Measurements from ENCODE around the gene RAX2. TPM values are rescaled to one million over a fixed set of nuclear protein-coding genes. Genes with fewer than 3 reads are reported as not detected.

RAX2 gene
- total RNA-seq, 8 experiments from 2014 or later: 0.05 to 1.00 (median 0.21) TPM; not detected in 1

DNA sequence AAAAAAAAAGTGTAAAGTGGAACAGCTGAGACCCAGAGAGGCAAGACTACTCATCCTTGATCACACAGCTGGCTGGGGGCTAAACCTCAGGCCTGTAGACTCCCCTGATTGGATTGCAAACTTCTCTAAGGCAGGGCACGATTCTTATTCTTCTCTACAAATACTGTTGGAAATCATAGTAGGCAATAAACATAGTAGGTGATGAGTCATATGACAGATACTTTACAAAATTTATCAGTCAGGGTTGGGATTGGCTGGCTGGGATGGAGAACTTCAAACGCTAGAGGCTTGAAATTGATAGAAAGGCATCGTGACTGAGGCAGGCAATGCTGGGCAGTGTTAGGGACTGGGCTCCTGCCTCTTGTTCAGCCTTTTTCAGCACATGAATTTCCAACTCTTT lies 20.1 kb upstream of the RAX2 start:
- WGBS, 10 experiments: 0 to 90% (median 37%) methylated on average over 1 to 2 of the region's 3 CpGs; no CpG with 5 or more reads in 2 of the 10 experiments
- no peaks in the 10 kb centered on the region for H3K4me1 ChIP-seq (replicated peaks in 1 of 2)
- ATAC-seq (replicated peaks in 6 of 8): no peak
- no peak overlapping the region for H3K4me3 ChIP-seq
- H3K27ac ChIP-seq: no peak overlapping the region
- in situ Hi-C loops (cut with MboI; ENCODE audit: low pct_unique_long_range_greater_than_20kb in 2 of 9, low sequenced_read_pairs in 9 of 9, unreplicated experiment in 9 of 9): no loop called here

GRCh38 chr19:3790941-3791340 lies 18.9 kb upstream of the RAX2 start:
- no peak overlapping the region for H3K27ac ChIP-seq
- in situ Hi-C loops (cut with MboI; ENCODE audit: low pct_unique_long_range_greater_than_20kb in 2 of 9, low sequenced_read_pairs in 9 of 9, unreplicated experiment in 9 of 9): no loop called here
- no peak overlapping the region for H3K4me3 ChIP-seq
- ATAC-seq (replicated peaks in 6 of 8): no peak
- WGBS, 10 experiments: 20 to 100% (median 74%) methylated on average over 1 to 6 of the region's 7 CpGs; no CpG with 5 or more reads in 1 of the 10 experiments
- no peaks in the 10 kb centered on the region for H3K4me1 ChIP-seq (replicated peaks in 1 of 2)

- Histone ChIP-seq H3K27ac (no peak overlapping the region), H3K4me1 (replicated peaks in 1 of 2) (no peaks in the 10 kb centered on the region), H3K4me3 (no peak overlapping the region)
- 41 to 69% (median 53%) methylated on average over 3 to 6 of the region's 6 CpGs; no CpG with 5 or more reads in 6 of the 10 experiments for WGBS, 10 experiments
- no peak for ATAC-seq (replicated peaks in 6 of 8)
- in situ Hi-C loops (cut with MboI; ENCODE audit: low pct_unique_long_range_greater_than_20kb in 2 of 9, low sequenced_read_pairs in 9 of 9, unreplicated experiment in 9 of 9): no loop called here
Observed at GRCh38 chr19:3790209-3790734, 18.2 kb upstream of the RAX2 start.

DNA sequence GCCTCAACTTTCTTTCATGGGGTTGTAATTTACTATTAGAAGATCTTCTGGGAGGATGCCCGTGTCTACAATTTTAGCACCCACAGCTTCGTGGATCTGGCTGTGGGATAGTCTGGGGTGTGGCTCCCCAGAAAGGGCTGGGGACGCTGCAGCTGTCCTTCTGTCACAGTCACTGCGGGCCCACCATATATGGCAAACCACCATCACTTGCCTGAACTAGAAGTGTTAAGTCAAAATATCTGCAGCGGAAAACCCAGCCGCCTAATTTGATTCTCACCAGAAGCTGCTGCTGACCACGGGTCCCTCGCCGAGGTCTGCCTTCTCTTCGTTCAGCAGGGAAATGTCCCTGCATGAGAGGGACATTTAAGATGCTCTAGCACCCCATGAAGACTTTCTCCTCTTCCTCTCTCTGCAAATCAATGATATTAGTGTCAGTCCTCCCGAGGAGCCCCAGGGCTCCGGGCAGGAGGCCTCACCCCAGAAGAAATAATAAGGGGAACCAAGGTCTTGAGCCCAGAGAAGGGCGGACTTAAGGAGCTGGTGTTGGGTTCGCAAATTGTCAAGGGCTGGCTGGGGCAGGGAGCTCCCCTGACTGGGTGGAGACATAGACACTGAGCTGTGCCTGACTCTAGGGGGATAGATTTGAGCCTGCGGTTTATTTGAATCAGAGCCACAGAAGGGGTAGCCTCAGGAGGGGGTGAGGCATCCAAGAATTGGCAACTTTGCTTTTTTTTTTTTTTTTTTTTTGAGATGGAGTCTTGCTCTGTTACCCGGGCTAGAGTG lies 17.2 kb upstream of the RAX2 start:
- 26 to 61% (median 43%) methylated on average over 3 to 11 of the region's 16 CpGs; no CpG with 5 or more reads in 3 of the 10 experiments for WGBS, 10 experiments
- ATAC-seq (replicated peaks in 6 of 8): no peak
- no peaks in the 10 kb centered on the region for H3K4me1 ChIP-seq (replicated peaks in 1 of 2)
- in situ Hi-C loops (cut with MboI; ENCODE audit: low pct_unique_long_range_greater_than_20kb in 2 of 9, low sequenced_read_pairs in 9 of 9, unreplicated experiment in 9 of 9): no loop called here
- no peak overlapping the region for H3K4me3 ChIP-seq
- H3K27ac ChIP-seq: no peak overlapping the region

DNA sequence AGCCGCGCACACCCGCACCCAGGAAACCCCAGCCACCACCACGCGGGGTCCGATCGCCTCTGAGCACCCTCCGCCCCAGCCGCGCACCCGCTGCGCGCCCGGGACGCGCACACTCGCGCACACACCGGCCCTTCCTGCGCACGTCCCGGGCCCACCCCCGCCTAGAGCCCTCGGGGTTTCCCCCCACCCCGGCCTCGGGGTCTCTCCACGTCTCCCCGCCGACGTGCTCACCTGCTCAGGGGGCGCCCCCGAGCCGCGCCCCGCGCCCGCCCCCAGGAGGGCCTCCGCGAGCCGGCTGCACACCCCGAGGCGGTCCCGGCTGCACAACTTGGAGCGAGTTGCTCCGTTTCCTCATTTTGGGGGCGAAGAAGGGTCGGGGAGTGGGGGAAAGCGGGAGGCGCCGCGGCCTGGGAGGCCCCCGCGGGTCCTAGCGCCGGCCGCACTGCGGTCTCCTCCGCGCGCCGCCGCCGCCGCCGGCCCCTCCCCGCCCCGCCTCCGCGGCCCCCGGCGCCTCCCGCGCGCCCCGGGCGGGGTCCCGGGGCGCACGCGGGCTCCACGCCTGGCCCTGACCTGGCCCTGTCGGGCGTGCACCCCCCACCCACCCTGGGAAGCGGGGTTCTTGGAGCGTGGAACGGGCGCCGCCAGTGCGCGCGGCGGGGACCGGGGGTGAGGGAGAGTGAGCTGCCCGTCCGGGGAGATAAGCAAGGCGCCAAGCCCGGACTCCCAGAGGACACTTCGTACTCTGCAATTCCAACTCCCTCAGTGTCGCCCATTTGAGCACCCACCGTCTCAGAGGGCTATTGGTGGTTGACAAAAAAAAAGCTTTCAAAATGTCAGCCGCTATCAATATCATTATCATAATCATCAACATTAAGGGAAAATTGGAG lies 14.2 kb upstream of the RAX2 start, which contains the start of gene MATK:
MATK (minus strand) TSS at position 444 of the 887 bp plus-strand sequence. CDS start 1,246 bp downstream, outside the sequence.
- ATAC-seq (replicated peaks in 6 of 8): peak in 7 of 8 experiments; percentile 41 to 81 (median 58)
- H3K4me1 ChIP-seq (replicated peaks in 1 of 2): no peaks in the 10 kb centered on the region
- H3K27ac ChIP-seq: no peak within 1 kb of the TSS
- in situ Hi-C loops (cut with MboI; ENCODE audit: low pct_unique_long_range_greater_than_20kb in 2 of 9, low sequenced_read_pairs in 9 of 9, unreplicated experiment in 9 of 9): no loop called here
- 67 to 80% (median 80%) methylated on average over 1 to 3 of the region's 101 CpGs; no CpG with 5 or more reads in 7 of the 10 experiments for WGBS, 10 experiments
- H3K4me3 ChIP-seq: peak within 1 kb of the TSS; percentile 44 to 61 (median 51)

GRCh38 chr19:3785451-3785937 lies 13.5 kb upstream of the RAX2 start:
- Histone ChIP-seq H3K4me3 (peak overlapping the region; percentile 44 to 61 (median 51)), H3K4me1 (replicated peaks in 1 of 2) (no peaks in the 10 kb centered on the region), H3K27ac (no peak overlapping the region)
- 0 to 16% methylated on average over 3 to 6 of the region's 47 CpGs; no CpG with 5 or more reads in 8 of the 10 experiments for WGBS, 10 experiments
- ATAC-seq (replicated peaks in 6 of 8): peak in 7 of 8 experiments; percentile 15 to 40 (median 27)
- in situ Hi-C loops (cut with MboI; ENCODE audit: low pct_unique_long_range_greater_than_20kb in 2 of 9, low sequenced_read_pairs in 9 of 9, unreplicated experiment in 9 of 9): no loop called here

- peak in 5 of 8 experiments; percentile 2 to 48 (median 8) for ATAC-seq (replicated peaks in 6 of 8)
- H3K4me3 ChIP-seq: peak overlapping the region in 1 of 5 donors; percentile 51
- in situ Hi-C loops (cut with MboI; ENCODE audit: low pct_unique_long_range_greater_than_20kb in 2 of 9, low sequenced_read_pairs in 9 of 9, unreplicated experiment in 9 of 9): no loop called here
- 33 to 100% methylated on average over 1 of the region's 25 CpGs; no CpG with 5 or more reads in 8 of the 10 experiments for WGBS, 10 experiments
- no peak overlapping the region for H3K27ac ChIP-seq
- no peaks in the 10 kb centered on the region for H3K4me1 ChIP-seq (replicated peaks in 1 of 2)
Observed at GRCh38 chr19:3784607-3785450, 12.8 kb upstream of the RAX2 start.

- Histone ChIP-seq H3K4me1 (replicated peaks in 1 of 2) (no peaks in the 10 kb centered on the region), H3K27ac (peak overlapping the region in 1 of 2 donors; percentile 26), H3K4me3 (peak overlapping the region in 1 of 5 donors; percentile 51)
- peak in 4 of 8 experiments; percentile 21 to 62 (median 50) for ATAC-seq (replicated peaks in 6 of 8)
- 25 to 74% methylated on average over 4 to 7 of the region's 49 CpGs; no CpG with 5 or more reads in 8 of the 10 experiments for WGBS, 10 experiments
- in situ Hi-C loops (cut with MboI; ENCODE audit: low pct_unique_long_range_greater_than_20kb in 2 of 9, low sequenced_read_pairs in 9 of 9, unreplicated experiment in 9 of 9): no loop called here
Observed at GRCh38 chr19:3783660-3784584, 11.9 kb upstream of the RAX2 start.

DNA sequence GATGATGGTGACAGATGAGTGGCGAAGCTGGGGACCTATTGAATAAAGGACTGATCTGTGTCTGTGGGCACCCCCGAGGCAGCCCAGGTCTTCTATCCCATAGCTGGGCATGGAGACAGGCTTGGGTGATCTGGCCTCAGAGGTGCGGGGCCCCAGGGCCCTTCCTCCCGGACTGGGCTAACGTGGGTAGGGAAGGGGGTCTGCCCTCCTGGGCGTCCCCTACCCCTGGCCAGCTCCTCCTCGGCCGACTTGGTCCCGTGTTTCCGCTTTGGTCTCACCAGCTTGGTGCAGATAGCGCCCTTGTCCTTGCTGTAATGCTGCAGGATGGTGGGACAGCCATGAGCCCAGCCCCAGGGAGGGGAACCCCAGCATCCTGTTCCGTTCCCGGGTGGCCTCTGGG lies 10.9 kb upstream of the RAX2 start:
- ATAC-seq (replicated peaks in 6 of 8): no peak
- H3K27ac ChIP-seq: no peak overlapping the region
- 77% methylated on average over 11 of the region's 13 CpGs; no CpG with 5 or more reads in 9 of the 10 experiments for WGBS, 10 experiments
- in situ Hi-C loops (cut with MboI; ENCODE audit: low pct_unique_long_range_greater_than_20kb in 2 of 9, low sequenced_read_pairs in 9 of 9, unreplicated experiment in 9 of 9): no loop called here
- no peak overlapping the region for H3K4me3 ChIP-seq
- no peaks in the 10 kb centered on the region for H3K4me1 ChIP-seq (replicated peaks in 1 of 2)

- WGBS, 10 experiments: 67 to 86% methylated on average over 1 of the region's 1 CpG; no CpG with 5 or more reads in 8 of the 10 experiments
- no peak overlapping the region for H3K4me3 ChIP-seq
- no peaks in the 10 kb centered on the region for H3K4me1 ChIP-seq (replicated peaks in 1 of 2)
- no peak overlapping the region for H3K27ac ChIP-seq
- in situ Hi-C loops (cut with MboI; ENCODE audit: low pct_unique_long_range_greater_than_20kb in 2 of 9, low sequenced_read_pairs in 9 of 9, unreplicated experiment in 9 of 9): no loop called here
- ATAC-seq (replicated peaks in 6 of 8): no peak
Observed at GRCh38 chr19:3782330-3782729, 10.3 kb upstream of the RAX2 start.

DNA sequence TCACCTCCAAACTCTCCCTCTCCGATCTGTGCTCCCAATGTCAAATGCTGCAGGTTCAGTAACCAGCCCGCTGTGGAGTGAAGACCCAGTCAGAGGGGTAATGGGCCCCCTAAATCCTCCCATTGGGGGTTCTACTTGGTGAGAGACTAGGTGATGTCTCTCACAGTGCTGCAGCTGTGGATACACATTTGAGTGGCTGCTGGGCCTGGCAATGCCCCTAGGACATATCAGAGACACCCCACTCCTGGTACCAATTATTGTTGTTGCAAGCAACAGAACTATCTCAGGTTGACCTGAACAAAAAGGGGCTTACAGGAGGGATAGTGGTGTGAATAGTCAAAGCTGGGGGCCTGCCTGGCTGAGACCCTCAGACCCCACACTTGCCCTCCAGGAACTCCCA lies 9.6 kb upstream of the RAX2 start:
- Histone ChIP-seq H3K4me1 (replicated peaks in 1 of 2) (no peaks in the 10 kb centered on the region), H3K27ac (no peak overlapping the region), H3K4me3 (no peak overlapping the region)
- no peak for ATAC-seq (replicated peaks in 6 of 8)
- WGBS, 10 experiments: 100% methylated on average over 2 of the region's 2 CpGs; no CpG with 5 or more reads in 9 of the 10 experiments
- in situ Hi-C loops (cut with MboI; ENCODE audit: low pct_unique_long_range_greater_than_20kb in 2 of 9, low sequenced_read_pairs in 9 of 9, unreplicated experiment in 9 of 9): no loop called here
